Lower leg skin (tissue), 3 donors: ENCODE data around the gene CCDC150.

ENCODE experiments used
- POLR2A ChIP-seq, 2 donors: fragments of 450-650 bp; IDR thresholded peaks; one replicate each; pipeline ENCODE4 v1.6.1; 2016 to 2017; ENCODE audit warnings: antibody characterized with exemption in 2 of 2, mild to moderate bottlenecking in 1 of 2, moderate library complexity in 1 of 2
- TF ChIP-seq, protein P1 (sequence below), 3 donors: fragments of 450-650 bp; IDR thresholded peaks; one replicate each; pipeline ENCODE4 v1.5.1; 2016; ENCODE audit warnings: antibody characterized with exemption in 3 of 3, mild to moderate bottlenecking in 3 of 3, moderate library complexity in 2 of 3

- TF ChIP-seq, protein P1, sequence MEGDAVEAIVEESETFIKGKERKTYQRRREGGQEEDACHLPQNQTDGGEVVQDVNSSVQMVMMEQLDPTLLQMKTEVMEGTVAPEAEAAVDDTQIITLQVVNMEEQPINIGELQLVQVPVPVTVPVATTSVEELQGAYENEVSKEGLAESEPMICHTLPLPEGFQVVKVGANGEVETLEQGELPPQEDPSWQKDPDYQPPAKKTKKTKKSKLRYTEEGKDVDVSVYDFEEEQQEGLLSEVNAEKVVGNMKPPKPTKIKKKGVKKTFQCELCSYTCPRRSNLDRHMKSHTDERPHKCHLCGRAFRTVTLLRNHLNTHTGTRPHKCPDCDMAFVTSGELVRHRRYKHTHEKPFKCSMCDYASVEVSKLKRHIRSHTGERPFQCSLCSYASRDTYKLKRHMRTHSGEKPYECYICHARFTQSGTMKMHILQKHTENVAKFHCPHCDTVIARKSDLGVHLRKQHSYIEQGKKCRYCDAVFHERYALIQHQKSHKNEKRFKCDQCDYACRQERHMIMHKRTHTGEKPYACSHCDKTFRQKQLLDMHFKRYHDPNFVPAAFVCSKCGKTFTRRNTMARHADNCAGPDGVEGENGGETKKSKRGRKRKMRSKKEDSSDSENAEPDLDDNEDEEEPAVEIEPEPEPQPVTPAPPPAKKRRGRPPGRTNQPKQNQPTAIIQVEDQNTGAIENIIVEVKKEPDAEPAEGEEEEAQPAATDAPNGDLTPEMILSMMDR (IDR thresholded peaks at IDR 0.05) = no peak
- TF ChIP-seq POLR2A (IDR thresholded peaks at IDR 0.05) = no peak
Measured at GRCh38 chr2:196659844-196660243, 20.3 kb downstream of the CCDC150 start.
